Measurements from ENCODE around the gene ZNF619.

The ZNF619 gene

DNA sequence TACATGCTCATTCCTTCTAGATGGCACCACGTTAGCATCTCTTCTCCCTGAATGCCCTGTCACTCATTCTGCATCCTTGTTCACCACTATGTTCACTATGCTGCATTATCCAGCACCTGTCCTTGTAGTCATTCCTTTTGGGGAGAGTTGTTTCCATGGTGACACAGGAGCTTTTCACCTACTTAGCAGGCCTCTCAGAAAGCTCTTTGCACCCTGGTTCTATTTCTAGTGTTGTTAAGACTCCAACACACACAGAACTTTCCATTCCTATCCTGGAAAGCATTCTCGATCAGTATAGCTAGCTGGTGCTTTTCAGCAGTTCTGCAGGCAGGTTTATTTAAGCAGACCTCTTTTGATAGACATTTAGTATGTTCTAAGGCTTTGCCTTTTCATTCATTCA, 26.5 kb upstream of the ZNF619 start:
- Histone ChIP-seq H3K56ac (ENCODE audit: low read length) (no peak overlapping the region), H3K4ac (ENCODE audit: low read depth, low read length) (no peak overlapping the region), H3K23ac (ENCODE audit: low read length) (no peak overlapping the region), H3K18ac (ENCODE audit: low read length) (no peak overlapping the region), H2BK15ac (replicated peaks; ENCODE audit: low read depth) (no peak overlapping the region), H2BK120ac (ENCODE audit: low read depth, low read length) (no peak overlapping the region), H3K4me1 (ENCODE audit: control insufficient read depth, low read depth, low read length) (no peaks in the 10 kb centered on the region), H3K4me3 (ENCODE audit: low read length) (no peak overlapping the region), H4K8ac (ENCODE audit: low read depth, low read length) (no peak overlapping the region), H3K27me3 (ENCODE audit: insufficient read depth, low read length, poor library complexity) (no peaks in the 10 kb centered on the region), H4K5ac (ENCODE audit: low read length) (no peak overlapping the region), H2BK5ac (ENCODE audit: low read length) (no peak overlapping the region), H3K79me1 (ENCODE audit: low read length) (no peaks in the 10 kb centered on the region), H3K27ac (ENCODE audit: low read depth, low read length) (no peak overlapping the region), H3K9ac (ENCODE audit: low read length) (no peak overlapping the region), H3K79me2 (ENCODE audit: control insufficient read depth, insufficient read depth, low read length) (no peaks in the 10 kb centered on the region), H2AK5ac (ENCODE audit: low read length) (no peak overlapping the region), H3K4me2 (ENCODE audit: low read length) (no peak overlapping the region), H3K36me3 (ENCODE audit: control insufficient read depth, insufficient read depth, low read length) (no peaks in the 10 kb centered on the region)
- no peak for DNase-seq
- no CpG with 5 or more reads among the region's 2 CpGs for WGBS (ENCODE audit: extremely low coverage, insufficient coverage, low lambda C conversion rate)

DNA sequence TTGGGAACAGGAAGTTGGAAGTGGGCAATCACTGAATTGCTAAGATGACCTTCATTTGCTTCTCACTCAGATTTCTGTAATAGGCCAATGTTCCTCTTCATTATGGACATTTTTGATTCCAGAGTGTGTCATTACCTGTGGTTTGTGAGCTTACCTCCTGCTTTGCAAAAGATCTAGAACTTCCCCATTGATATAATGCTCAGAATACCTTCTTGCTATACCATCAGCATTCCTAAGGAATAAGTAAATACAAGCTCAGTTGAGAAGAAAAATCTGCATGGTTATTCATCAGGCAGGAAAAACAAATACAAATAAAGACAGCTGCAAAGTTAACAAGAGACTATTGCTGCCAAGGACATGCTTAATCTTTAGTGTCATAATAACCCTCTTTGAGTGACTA, 25.4 kb upstream of the ZNF619 start:
- H3K27ac ChIP-seq (ENCODE audit: low read depth, low read length) = no peak overlapping the region
- no peak overlapping the region for H3K56ac ChIP-seq (ENCODE audit: low read length)
- no peak overlapping the region for H3K4me2 ChIP-seq (ENCODE audit: low read length)
- no peak overlapping the region for H4K5ac ChIP-seq (ENCODE audit: low read length)
- H3K4ac ChIP-seq (ENCODE audit: low read depth, low read length) = no peak overlapping the region
- no peak overlapping the region for H2BK120ac ChIP-seq (ENCODE audit: low read depth, low read length)
- no peak overlapping the region for H3K9ac ChIP-seq (ENCODE audit: low read length)
- no peaks in the 10 kb centered on the region for H3K79me2 ChIP-seq (ENCODE audit: control insufficient read depth, insufficient read depth, low read length)
- no peaks in the 10 kb centered on the region for H3K79me1 ChIP-seq (ENCODE audit: low read length)
- H2BK5ac ChIP-seq (ENCODE audit: low read length) = no peak overlapping the region
- H3K27me3 ChIP-seq (ENCODE audit: insufficient read depth, low read length, poor library complexity) = no peaks in the 10 kb centered on the region
- H2BK15ac ChIP-seq (replicated peaks; ENCODE audit: low read depth) = no peak overlapping the region
- no peak overlapping the region for H3K18ac ChIP-seq (ENCODE audit: low read length)
- H3K23ac ChIP-seq (ENCODE audit: low read length) = no peak overlapping the region
- H3K4me3 ChIP-seq (ENCODE audit: low read length) = no peak overlapping the region
- no peaks in the 10 kb centered on the region for H3K4me1 ChIP-seq (ENCODE audit: control insufficient read depth, low read depth, low read length)
- H4K8ac ChIP-seq (ENCODE audit: low read depth, low read length) = no peak overlapping the region
- no peak for DNase-seq
- no peaks in the 10 kb centered on the region for H3K36me3 ChIP-seq (ENCODE audit: control insufficient read depth, insufficient read depth, low read length)
- no peak overlapping the region for H2AK5ac ChIP-seq (ENCODE audit: low read length)

DNA sequence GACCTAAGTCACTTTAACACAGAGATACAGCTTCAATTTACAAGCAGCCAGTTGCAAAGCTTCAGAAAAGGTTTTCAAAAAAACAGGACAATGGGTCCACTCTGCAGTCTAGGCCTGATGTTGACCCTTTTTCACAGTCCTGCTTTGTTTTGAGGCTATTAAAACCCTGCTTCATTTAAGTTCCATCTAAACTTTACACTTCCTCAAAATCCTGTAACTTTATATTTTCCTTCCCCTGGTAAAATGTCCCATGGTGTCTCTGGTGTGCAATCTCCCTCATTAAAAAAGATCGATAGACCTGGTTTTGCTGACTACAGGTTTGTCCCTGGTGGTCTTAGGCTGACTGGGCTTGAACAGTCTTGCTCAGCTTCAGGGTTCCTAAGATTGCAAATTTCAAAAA, 24.9 kb upstream of the ZNF619 start:
- Histone ChIP-seq H3K4ac (ENCODE audit: low read depth, low read length) (no peak overlapping the region), H3K4me3 (ENCODE audit: low read length) (no peak overlapping the region), H3K27ac (ENCODE audit: low read depth, low read length) (no peak overlapping the region), H3K79me2 (ENCODE audit: control insufficient read depth, insufficient read depth, low read length) (no peaks in the 10 kb centered on the region), H3K4me2 (ENCODE audit: low read length) (no peak overlapping the region), H3K27me3 (ENCODE audit: insufficient read depth, low read length, poor library complexity) (no peaks in the 10 kb centered on the region), H3K56ac (ENCODE audit: low read length) (no peak overlapping the region), H2BK5ac (ENCODE audit: low read length) (no peak overlapping the region), H2BK15ac (replicated peaks; ENCODE audit: low read depth) (no peak overlapping the region), H3K36me3 (ENCODE audit: control insufficient read depth, insufficient read depth, low read length) (no peaks in the 10 kb centered on the region), H4K5ac (ENCODE audit: low read length) (no peak overlapping the region), H3K79me1 (ENCODE audit: low read length) (no peaks in the 10 kb centered on the region), H4K8ac (ENCODE audit: low read depth, low read length) (no peak overlapping the region), H2AK5ac (ENCODE audit: low read length) (no peak overlapping the region), H3K9ac (ENCODE audit: low read length) (peak overlapping the region; percentile 91), H3K23ac (ENCODE audit: low read length) (no peak overlapping the region), H3K4me1 (ENCODE audit: control insufficient read depth, low read depth, low read length) (no peaks in the 10 kb centered on the region), H2BK120ac (ENCODE audit: low read depth, low read length) (no peak overlapping the region), H3K18ac (ENCODE audit: low read length) (no peak overlapping the region)
- WGBS (ENCODE audit: extremely low coverage, insufficient coverage, low lambda C conversion rate) = no CpG with 5 or more reads among the region's 1 CpG
- no peak for DNase-seq

DNA sequence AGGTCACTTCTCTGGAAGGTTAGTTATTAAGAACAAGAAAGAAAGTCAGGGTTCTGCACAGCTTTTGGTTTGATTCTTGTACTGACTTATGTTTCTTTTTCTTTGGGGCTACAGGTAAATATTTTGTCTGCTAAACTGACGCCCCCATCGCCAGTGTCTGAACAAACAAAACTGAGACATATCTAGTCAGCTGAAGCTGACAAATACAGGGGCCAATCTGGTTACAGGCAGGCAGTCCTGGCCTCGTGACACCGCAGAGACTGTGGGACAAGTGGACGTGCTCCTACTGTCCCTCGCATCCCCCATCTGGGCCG, 24.4 kb upstream of the ZNF619 start:
- Histone ChIP-seq H3K79me1 (ENCODE audit: low read length) (no peaks in the 10 kb centered on the region), H2AK5ac (ENCODE audit: low read length) (no peak overlapping the region), H4K5ac (ENCODE audit: low read length) (no peak overlapping the region), H3K9ac (ENCODE audit: low read length) (peak overlapping the region; percentile 91), H3K4me2 (ENCODE audit: low read length) (peak overlapping the region; percentile 61), H3K4me1 (ENCODE audit: control insufficient read depth, low read depth, low read length) (no peaks in the 10 kb centered on the region), H3K27me3 (ENCODE audit: insufficient read depth, low read length, poor library complexity) (no peaks in the 10 kb centered on the region), H3K36me3 (ENCODE audit: control insufficient read depth, insufficient read depth, low read length) (no peaks in the 10 kb centered on the region), H2BK5ac (ENCODE audit: low read length) (peak overlapping the region; percentile 74), H3K4me3 (ENCODE audit: low read length) (peak overlapping the region; percentile 92), H3K27ac (ENCODE audit: low read depth, low read length) (no peak overlapping the region), H3K23ac (ENCODE audit: low read length) (no peak overlapping the region), H2BK120ac (ENCODE audit: low read depth, low read length) (no peak overlapping the region), H3K18ac (ENCODE audit: low read length) (no peak overlapping the region), H2BK15ac (replicated peaks; ENCODE audit: low read depth) (no peak overlapping the region), H4K8ac (ENCODE audit: low read depth, low read length) (no peak overlapping the region), H3K56ac (ENCODE audit: low read length) (peak overlapping the region; percentile 96), H3K79me2 (ENCODE audit: control insufficient read depth, insufficient read depth, low read length) (peaks cover 3% of the 10 kb centered on the region), H3K4ac (ENCODE audit: low read depth, low read length) (no peak overlapping the region)
- no peak for DNase-seq
- no CpG with 5 or more reads among the region's 7 CpGs for WGBS (ENCODE audit: extremely low coverage, insufficient coverage, low lambda C conversion rate)

DNA sequence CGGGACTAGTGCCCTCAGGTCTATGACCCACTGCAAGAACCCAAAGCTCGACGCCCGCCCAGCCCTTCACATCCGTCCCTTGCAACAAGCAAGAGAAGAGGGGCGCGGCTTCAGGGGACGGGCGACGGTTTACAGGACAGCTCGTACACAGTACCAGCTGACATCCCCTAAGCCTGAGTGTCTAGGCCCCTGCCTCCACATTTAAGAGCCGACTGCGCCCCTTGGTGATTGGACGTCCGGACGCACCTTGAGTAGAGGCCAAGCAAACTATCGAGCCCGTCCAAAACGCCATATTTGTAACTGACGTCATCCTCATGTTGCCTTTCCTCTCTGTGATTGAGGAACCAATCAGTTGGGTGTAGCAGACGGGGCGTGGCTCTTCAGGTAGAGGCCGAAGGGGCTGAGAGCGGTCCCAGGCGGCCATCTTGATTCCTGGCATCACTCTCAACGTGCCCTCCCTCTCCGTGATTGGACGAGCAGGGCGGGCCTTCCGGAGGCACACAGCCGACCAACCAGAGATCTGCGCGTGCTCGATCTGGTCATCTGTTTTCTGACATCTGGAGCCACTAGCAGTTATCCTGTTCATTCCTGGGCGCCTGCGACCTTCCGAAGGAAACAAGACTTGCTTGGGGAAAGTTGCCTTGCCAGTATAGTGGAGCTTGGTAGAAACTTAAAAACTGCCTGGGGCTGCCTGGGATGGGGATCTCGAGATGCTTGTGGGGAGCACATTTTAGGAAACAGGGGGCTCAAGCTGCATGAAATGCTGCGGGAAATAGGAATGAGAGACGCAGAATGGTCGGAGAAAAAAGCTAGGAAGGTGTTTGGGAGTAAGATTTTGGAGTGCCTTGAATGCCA, 23.8 kb upstream of the ZNF619 start:
- Histone ChIP-seq H3K27me3 (ENCODE audit: insufficient read depth, low read length, poor library complexity) (no peaks in the 10 kb centered on the region), H2BK15ac (replicated peaks; ENCODE audit: low read depth) (no peak overlapping the region), H3K79me1 (ENCODE audit: low read length) (no peaks in the 10 kb centered on the region), H3K27ac (ENCODE audit: low read depth, low read length) (no peak overlapping the region), H2BK5ac (ENCODE audit: low read length) (peak overlapping the region; percentile 74), H3K4me2 (ENCODE audit: low read length) (peak overlapping the region; percentile 95), H2BK120ac (ENCODE audit: low read depth, low read length) (no peak overlapping the region), H3K4ac (ENCODE audit: low read depth, low read length) (no peak overlapping the region), H3K56ac (ENCODE audit: low read length) (peak overlapping the region; percentile 96), H3K79me2 (ENCODE audit: control insufficient read depth, insufficient read depth, low read length) (peaks cover 9% of the 10 kb centered on the region), H2AK5ac (ENCODE audit: low read length) (no peak overlapping the region), H3K9ac (ENCODE audit: low read length) (peak overlapping the region; percentile 91), H3K4me1 (ENCODE audit: control insufficient read depth, low read depth, low read length) (no peaks in the 10 kb centered on the region), H3K4me3 (ENCODE audit: low read length) (peak overlapping the region; percentile 92), H4K8ac (ENCODE audit: low read depth, low read length) (no peak overlapping the region), H3K18ac (ENCODE audit: low read length) (peak overlapping the region; percentile 20), H4K5ac (ENCODE audit: low read length) (peak overlapping the region; percentile 47), H3K23ac (ENCODE audit: low read length) (peak overlapping the region; percentile 96), H3K36me3 (ENCODE audit: control insufficient read depth, insufficient read depth, low read length) (no peaks in the 10 kb centered on the region)
- WGBS (ENCODE audit: extremely low coverage, insufficient coverage, low lambda C conversion rate) = no CpG with 5 or more reads among the region's 41 CpGs
- peak; percentile 100 for DNase-seq

DNA sequence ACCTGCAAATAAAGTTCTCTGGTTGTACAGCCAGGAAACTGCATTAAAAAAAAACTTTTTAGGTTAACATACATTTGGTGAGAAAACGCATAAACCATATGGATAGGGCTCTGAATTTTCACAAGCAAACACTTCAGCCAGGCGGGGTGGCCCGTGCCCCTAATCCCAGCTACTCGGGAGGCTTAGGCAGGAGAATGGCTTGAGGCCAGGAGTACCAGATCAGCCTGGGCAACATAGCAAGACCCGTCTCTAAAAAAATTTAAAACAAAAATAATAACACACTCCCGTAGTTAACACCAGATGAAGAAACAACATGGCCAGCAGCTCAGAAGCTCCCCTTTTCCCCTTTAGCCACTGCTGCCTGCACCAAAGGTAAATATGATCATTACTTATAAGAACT, 23.0 kb upstream of the ZNF619 start:
- Histone ChIP-seq H3K79me2 (ENCODE audit: control insufficient read depth, insufficient read depth, low read length) (peaks cover 17% of the 10 kb centered on the region), H3K27ac (ENCODE audit: low read depth, low read length) (no peak overlapping the region), H4K5ac (ENCODE audit: low read length) (no peak overlapping the region), H3K4me2 (ENCODE audit: low read length) (no peak overlapping the region), H4K8ac (ENCODE audit: low read depth, low read length) (no peak overlapping the region), H3K4ac (ENCODE audit: low read depth, low read length) (no peak overlapping the region), H3K4me1 (ENCODE audit: control insufficient read depth, low read depth, low read length) (no peaks in the 10 kb centered on the region), H3K4me3 (ENCODE audit: low read length) (no peak overlapping the region), H2BK120ac (ENCODE audit: low read depth, low read length) (no peak overlapping the region), H3K56ac (ENCODE audit: low read length) (peak overlapping the region; percentile 85), H3K79me1 (ENCODE audit: low read length) (no peaks in the 10 kb centered on the region), H3K9ac (ENCODE audit: low read length) (peak overlapping the region; percentile 83), H2BK15ac (replicated peaks; ENCODE audit: low read depth) (no peak overlapping the region), H3K27me3 (ENCODE audit: insufficient read depth, low read length, poor library complexity) (no peaks in the 10 kb centered on the region), H2AK5ac (ENCODE audit: low read length) (no peak overlapping the region), H3K18ac (ENCODE audit: low read length) (no peak overlapping the region), H3K36me3 (ENCODE audit: control insufficient read depth, insufficient read depth, low read length) (peaks cover 5% of the 10 kb centered on the region), H3K23ac (ENCODE audit: low read length) (no peak overlapping the region), H2BK5ac (ENCODE audit: low read length) (no peak overlapping the region)
- DNase-seq = no peak
- WGBS (ENCODE audit: extremely low coverage, insufficient coverage, low lambda C conversion rate) = no CpG with 5 or more reads among the region's 6 CpGs
